HepG2 (cell line): ENCODE results near the gene GAL3ST3. TPM values are rescaled to one million over a fixed set of nuclear protein-coding genes. Genes with fewer than 3 reads are reported as not detected.

Source experiments
- ATF7 ChIP-seq, 2 experiments: fragments of 450-650 bp in 1 of 2; sonication (generic) in 1 of 2; formaldehyde crosslinking in 1 of 2; IDR thresholded peaks; 2 replicates each; pipeline versions ENCODE4 v1.4.0 to v1.6.1; 2016 to 2020; ENCODE audit warnings: antibody characterized with exemption in 1 of 2, mild to moderate bottlenecking in 1 of 2, missing genetic modification reagents in 1 of 2
- CREB1 ChIP-seq, 2 experiments: fragments of 450-650 bp in 1 of 2; IDR thresholded peaks; 2 replicates each; pipeline ENCODE4 v1.6.1; 2016 to 2017; ENCODE audit warnings: control low read depth in 1 of 2, mild to moderate bottlenecking in 1 of 2, missing compliant biosample characterization in 1 of 2, missing genetic modification characterization in 1 of 2
- E2F1 ChIP-seq: sonication (generic); formaldehyde crosslinking; IDR thresholded peaks from 2 replicates; pipeline ENCODE4 v1.5.0; 2020; ENCODE audit warnings: missing genetic modification reagents
- FOSL2 ChIP-seq: sonication (generic); formaldehyde crosslinking; IDR thresholded peaks from 2 replicates; pipeline ENCODE4 v1.4.0; 2020; ENCODE audit warnings: missing genetic modification reagents
- FOXK1 ChIP-seq: sonication (generic); formaldehyde crosslinking; IDR thresholded peaks from 2 replicates; pipeline ENCODE4 v1.4.0; 2020; ENCODE audit warnings: low read depth, missing genetic modification reagents, borderline replicate concordance
- GATAD2A ChIP-seq: IDR thresholded peaks from 2 replicates; pipeline ENCODE4 v1.6.1; 2016
- GLI4 ChIP-seq: sonication (generic); formaldehyde crosslinking; IDR thresholded peaks from 2 replicates; pipeline ENCODE4 v1.5.1; 2020; ENCODE audit warnings: missing genetic modification reagents, mild to moderate bottlenecking, moderate library complexity, borderline replicate concordance
- KAT8 ChIP-seq: IDR thresholded peaks from 2 replicates; pipeline ENCODE4 v1.6.1; 2016; ENCODE audit warnings: missing genetic modification reagents, missing compliant biosample characterization
- KDM2A ChIP-seq: sonication (generic); formaldehyde crosslinking; IDR thresholded peaks from 2 replicates; pipeline ENCODE4 v1.4.0; 2020; ENCODE audit warnings: low read depth, missing genetic modification reagents, borderline replicate concordance
- KLF9 ChIP-seq: IDR thresholded peaks from 2 replicates; pipeline ENCODE4 v1.6.1; 2016; ENCODE audit warnings: low read depth
- MTA1 ChIP-seq: sonication (generic); formaldehyde crosslinking; IDR thresholded peaks from 2 replicates; pipeline ENCODE4 v1.4.0; 2020; ENCODE audit warnings: missing genetic modification reagents, mild to moderate bottlenecking, borderline replicate concordance
- NR2C2 ChIP-seq: sonication (generic); formaldehyde crosslinking; IDR thresholded peaks from 2 replicates; pipeline ENCODE4 v1.4.0; 2020; ENCODE audit warnings: missing genetic modification reagents, mild to moderate bottlenecking, moderate library complexity, borderline replicate concordance
- RBAK ChIP-seq: sonication (generic); formaldehyde crosslinking; IDR thresholded peaks from 2 replicates; pipeline ENCODE4 v1.5.1; 2020; ENCODE audit warnings: mild to moderate bottlenecking, missing genetic modification reagents
- SAFB2 ChIP-seq: sonication (generic); formaldehyde crosslinking; IDR thresholded peaks from 2 replicates; pipeline ENCODE4 v1.5.1; 2020; ENCODE audit warnings: missing genetic modification reagents, low read depth, mild to moderate bottlenecking, borderline replicate concordance
- SP1 ChIP-seq, 2 experiments: fragments of 450-650 bp in 1 of 2; sonication (generic) in 1 of 2; formaldehyde crosslinking in 1 of 2; IDR thresholded peaks; 2 replicates each; pipeline versions ENCODE4 v1.4.0 to v1.6.1; 2016 to 2020; ENCODE audit warnings: missing genetic modification reagents in 1 of 2
- TEAD2 ChIP-seq: sonication (generic); formaldehyde crosslinking; IDR thresholded peaks from 2 replicates; pipeline ENCODE4 v1.9.0; 2021; ENCODE audit warnings: missing genetic modification reagents
- TFE3 ChIP-seq: IDR thresholded peaks from 2 replicates; pipeline ENCODE4 v1.6.1; 2016
- ZGPAT ChIP-seq: IDR thresholded peaks from 2 replicates; pipeline ENCODE4 v1.6.1; 2016; ENCODE audit warnings: mild to moderate bottlenecking
- ZNF12 ChIP-seq: sonication (generic); formaldehyde crosslinking; IDR thresholded peaks from 2 replicates; pipeline ENCODE4 v1.5.0; 2020; ENCODE audit warnings: missing genetic modification reagents
- ZNF235 ChIP-seq: sonication (generic); formaldehyde crosslinking; IDR thresholded peaks from 2 replicates; pipeline ENCODE4 v1.8.1; 2023; ENCODE audit warnings: mild to moderate bottlenecking, missing genetic modification reagents, borderline replicate concordance
- ZNF552 ChIP-seq: sonication (generic); formaldehyde crosslinking; IDR thresholded peaks from 2 replicates; pipeline ENCODE4 v1.9.0; 2022; ENCODE audit warnings: missing genetic modification reagents, mild to moderate bottlenecking, borderline replicate concordance
- ZNF558 ChIP-seq: sonication (generic); formaldehyde crosslinking; IDR thresholded peaks from 2 replicates; pipeline ENCODE4 v1.9.0; 2022; ENCODE audit warnings: mild to moderate bottlenecking, missing genetic modification reagents, borderline replicate concordance
- ZNF792 ChIP-seq: IDR thresholded peaks from 2 replicates; pipeline ENCODE4 v1.6.1; 2016
- polyA plus RNA-seq, 8 experiments: library from polyadenylated mRNA; depleted of rRNA in 3 of 8; stranded (reverse) in 7 of 8; unstranded in 1 of 8; fragments of >200 nt; fragmentation: Illumina TruSeq in 4 of 8; extraction: Trizol in 4 of 8; gene quantifications; 2 replicates each; pipeline versions ENCODE4 v1.2.1 to v1.2.3, GENCODE V29; 2011 to 2016; ENCODE audit warnings: low read depth in 4 of 8, missing spikeins in 1 of 8, mixed read lengths in 1 of 8; ENCODE audit not compliant: insufficient read depth in 1 of 8
- total RNA-seq, 5 experiments: library from RNA; depleted of rRNA; stranded (reverse); fragments of >200 nt; fragmentation: Illumina TruSeq; extraction: Trizol; gene quantifications; 2 replicates each; pipeline ENCODE4 v1.2.3, GENCODE V29; 2016; ENCODE audit warnings: low read depth in 1 of 5
- TF ChIP-seq, protein P1 (sequence below): sonication (generic); formaldehyde crosslinking; IDR thresholded peaks from 2 replicates; pipeline ENCODE4 v1.9.0; 2021; ENCODE audit warnings: missing genetic modification reagents, borderline replicate concordance

GAL3ST3 gene
- total and polyA plus RNA-seq, 2 of the 13 experiments (the other 11 are each of a cell fraction or from before 2014, with no cell fraction given) = not detected

DNA sequence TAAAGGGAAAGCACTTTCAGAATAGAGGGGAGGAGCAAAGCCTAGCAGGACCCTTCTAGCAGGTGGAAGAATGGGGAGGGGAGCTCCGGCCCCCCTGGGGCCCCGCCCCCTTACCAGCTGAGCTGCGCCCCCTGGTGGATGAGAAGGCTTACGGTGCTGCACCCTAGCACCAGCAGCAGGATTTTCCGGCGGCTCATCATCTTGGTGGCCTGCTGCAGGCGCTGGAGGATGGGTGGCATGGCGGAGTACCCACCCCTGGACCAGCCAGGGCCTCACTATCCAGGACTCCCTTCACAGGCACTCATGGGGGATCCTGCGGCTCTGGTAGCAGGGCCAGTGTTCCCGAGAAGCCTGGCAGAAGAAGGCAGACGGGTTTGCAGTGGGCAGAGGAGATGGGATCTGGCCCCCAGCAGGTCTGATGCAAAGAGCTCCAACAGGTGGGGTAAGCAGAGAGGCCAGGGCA, 3.8 kb downstream of the GAL3ST3 start (continued):
- TF ChIP-seq E2F1 = no peak
- TF ChIP-seq GLI4 = no peak
- peak; percentile 49; the same call in 1 of the 2 replicates for TF ChIP-seq ZGPAT (CRISPR knock-in tag)
- TF ChIP-seq TEAD2 (CRISPR knock-in tag) = no peak
- no peak for TF ChIP-seq TFE3 (CRISPR knock-in tag)
- no peak for TF ChIP-seq SAFB2 (CRISPR knock-in tag)
- TF ChIP-seq, protein P1, sequence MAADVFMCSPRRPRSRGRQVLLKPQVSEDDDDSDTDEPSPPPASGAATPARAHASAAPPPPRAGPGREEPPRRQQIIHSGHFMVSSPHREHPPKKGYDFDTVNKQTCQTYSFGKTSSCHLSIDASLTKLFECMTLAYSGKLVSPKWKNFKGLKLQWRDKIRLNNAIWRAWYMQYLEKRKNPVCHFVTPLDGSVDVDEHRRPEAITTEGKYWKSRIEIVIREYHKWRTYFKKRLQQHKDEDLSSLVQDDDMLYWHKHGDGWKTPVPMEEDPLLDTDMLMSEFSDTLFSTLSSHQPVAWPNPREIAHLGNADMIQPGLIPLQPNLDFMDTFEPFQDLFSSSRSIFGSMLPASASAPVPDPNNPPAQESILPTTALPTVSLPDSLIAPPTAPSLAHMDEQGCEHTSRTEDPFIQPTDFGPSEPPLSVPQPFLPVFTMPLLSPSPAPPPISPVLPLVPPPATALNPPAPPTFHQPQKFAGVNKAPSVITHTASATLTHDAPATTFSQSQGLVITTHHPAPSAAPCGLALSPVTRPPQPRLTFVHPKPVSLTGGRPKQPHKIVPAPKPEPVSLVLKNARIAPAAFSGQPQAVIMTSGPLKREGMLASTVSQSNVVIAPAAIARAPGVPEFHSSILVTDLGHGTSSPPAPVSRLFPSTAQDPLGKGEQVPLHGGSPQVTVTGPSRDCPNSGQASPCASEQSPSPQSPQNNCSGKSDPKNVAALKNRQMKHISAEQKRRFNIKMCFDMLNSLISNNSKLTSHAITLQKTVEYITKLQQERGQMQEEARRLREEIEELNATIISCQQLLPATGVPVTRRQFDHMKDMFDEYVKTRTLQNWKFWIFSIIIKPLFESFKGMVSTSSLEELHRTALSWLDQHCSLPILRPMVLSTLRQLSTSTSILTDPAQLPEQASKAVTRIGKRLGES (CRISPR knock-in tag) = no peak
- no peak for TF ChIP-seq ATF7 (IDR thresholded peaks at IDR 0.05)
- TF ChIP-seq ATF7 (CRISPR knock-in tag; IDR thresholded peaks at IDR 0.05) = no peak
- TF ChIP-seq FOSL2 (CRISPR knock-in tag) = 0 out of 2 replicates have a peak, but pooled peaks have one; percentile 29
- no peak for TF ChIP-seq ZNF558
- TF ChIP-seq NR2C2 (CRISPR knock-in tag) = no peak
- TF ChIP-seq RBAK (CRISPR knock-in tag) = no peak
- no peak for TF ChIP-seq CREB1 (IDR thresholded peaks at IDR 0.05)
- TF ChIP-seq CREB1 (CRISPR knock-in tag; IDR thresholded peaks at IDR 0.05) = no peak
- TF ChIP-seq KDM2A (CRISPR knock-in tag) = peak; percentile 68
- peak; percentile 49; the same call in 1 of the 2 replicates for TF ChIP-seq KAT8 (CRISPR knock-in tag)
- TF ChIP-seq SP1 (IDR thresholded peaks at IDR 0.05) = no peak
- TF ChIP-seq SP1 (CRISPR knock-in tag; IDR thresholded peaks at IDR 0.05) = peak; percentile 95
- peak; percentile 38; the same call in 1 of the 2 replicates for TF ChIP-seq FOXK1
- TF ChIP-seq ZNF552 (CRISPR knock-in tag) = no peak
- no peak for TF ChIP-seq ZNF235 (CRISPR knock-in tag)
- peak; percentile 73; the same call in 1 of the 2 replicates for TF ChIP-seq KLF9 (CRISPR knock-in tag)
- 0 out of 2 replicates have a peak, but pooled peaks have one; percentile 25 for TF ChIP-seq MTA1
- peak; percentile 40; the same call in 1 of the 2 replicates for TF ChIP-seq GATAD2A
- TF ChIP-seq ZNF792 (CRISPR knock-in tag) = no peak
- TF ChIP-seq ZNF12 (CRISPR knock-in tag) = no peak
